GM19463 (cell line): ENCODE data around the gene JTB.
A peak's percentile ranks its signal among the peaks of the same experiment; 100 is the strongest.
"Not testable (repeated sequence)": the region's sequence is repeated elsewhere in the genome, so short reads cannot be mapped to it uniquely, and the experiment has no call there.

Experiments
- ATAC-seq: cut with Tn5 transposase; IDR thresholded peaks from one replicate; pipeline ENCODE4 v1.9.1; 2021; ENCODE audit warnings: mild to moderate bottlenecking, moderate library complexity; ENCODE audit not compliant: unreplicated experiment

The JTB gene

GRCh38 chr1:153979091-153979490 is 1.6 kb upstream of the JTB start:
- ATAC-seq: not testable (repeated sequence)

- no peak for ATAC-seq
Measured at GRCh38 chr1:153978274-153978909, 918 bp upstream of the JTB start.

- no peak for ATAC-seq
Measured at GRCh38 chr1:153976819-153977249, 640 bp downstream of the JTB start.

- no peak for ATAC-seq
Measured at GRCh38 chr1:153973525-153973924, 3.9 kb downstream of the JTB start.

GRCh38 chr1:153973071-153973470 is 4.4 kb downstream of the JTB start:
- no peak for ATAC-seq

DNA sequence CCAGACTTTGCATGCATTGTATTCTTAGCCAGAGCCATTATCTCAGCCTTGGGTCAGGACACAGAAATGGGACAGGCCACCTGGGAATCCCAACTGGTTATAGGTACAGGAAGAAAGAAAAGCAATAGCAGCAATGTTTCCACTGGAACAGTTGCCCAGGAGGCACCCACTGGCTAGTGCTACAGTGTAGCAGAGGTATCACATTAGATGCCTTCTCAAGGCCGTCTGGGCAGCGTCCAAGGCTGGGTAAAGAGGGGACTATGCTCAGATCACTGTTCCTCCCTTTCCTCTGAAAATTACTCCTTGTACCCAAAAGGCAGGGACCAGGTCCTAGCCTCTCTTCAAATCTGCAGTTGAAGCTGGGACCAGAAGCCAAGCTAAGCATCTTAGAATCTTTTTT is 7.1 kb downstream of the JTB start:
- no peak for ATAC-seq

- no peak for ATAC-seq
Measured at GRCh38 chr1:153968972-153969371, 8.5 kb downstream of the JTB start.

- ATAC-seq: no peak
Measured at GRCh38 chr1:153968408-153968807, 9.1 kb downstream of the JTB start.

GRCh38 chr1:153968000-153968363 is 9.5 kb downstream of the JTB start:
- ATAC-seq: no peak

GRCh38 chr1:153967107-153967999 is 10.1 kb downstream of the JTB start, which contains the start of gene CREB3L4:
Gene CREB3L4 (plus strand): TSS chr1:153967902. CDS start chr1:153968526, 624 bp downstream.
- ATAC-seq: peak; percentile 73

DNA sequence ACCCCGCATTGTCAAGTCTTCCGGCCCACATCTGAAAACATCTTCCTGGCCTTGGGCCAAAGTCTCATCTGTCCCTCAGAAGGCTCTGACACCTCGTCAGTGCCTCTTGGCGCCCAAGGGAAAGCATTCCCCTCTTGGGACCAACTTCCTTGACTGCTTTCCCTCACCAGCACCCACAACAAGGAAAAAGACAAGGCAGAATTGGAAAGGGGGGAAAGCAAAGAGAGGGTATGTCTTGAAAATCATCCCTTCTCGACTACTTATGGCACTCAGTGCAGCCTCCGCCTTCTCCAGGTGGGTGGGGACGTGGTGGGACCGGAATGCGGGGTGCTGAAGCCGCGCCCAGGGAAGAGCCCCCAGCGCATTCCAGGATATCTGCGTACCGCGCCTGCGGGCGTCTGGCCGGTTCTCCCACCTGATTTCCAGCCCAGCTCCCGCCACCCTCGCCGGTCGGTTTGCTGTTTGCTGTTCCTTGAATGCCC is 13.6 kb downstream of the JTB start:
- no peak for ATAC-seq

DNA sequence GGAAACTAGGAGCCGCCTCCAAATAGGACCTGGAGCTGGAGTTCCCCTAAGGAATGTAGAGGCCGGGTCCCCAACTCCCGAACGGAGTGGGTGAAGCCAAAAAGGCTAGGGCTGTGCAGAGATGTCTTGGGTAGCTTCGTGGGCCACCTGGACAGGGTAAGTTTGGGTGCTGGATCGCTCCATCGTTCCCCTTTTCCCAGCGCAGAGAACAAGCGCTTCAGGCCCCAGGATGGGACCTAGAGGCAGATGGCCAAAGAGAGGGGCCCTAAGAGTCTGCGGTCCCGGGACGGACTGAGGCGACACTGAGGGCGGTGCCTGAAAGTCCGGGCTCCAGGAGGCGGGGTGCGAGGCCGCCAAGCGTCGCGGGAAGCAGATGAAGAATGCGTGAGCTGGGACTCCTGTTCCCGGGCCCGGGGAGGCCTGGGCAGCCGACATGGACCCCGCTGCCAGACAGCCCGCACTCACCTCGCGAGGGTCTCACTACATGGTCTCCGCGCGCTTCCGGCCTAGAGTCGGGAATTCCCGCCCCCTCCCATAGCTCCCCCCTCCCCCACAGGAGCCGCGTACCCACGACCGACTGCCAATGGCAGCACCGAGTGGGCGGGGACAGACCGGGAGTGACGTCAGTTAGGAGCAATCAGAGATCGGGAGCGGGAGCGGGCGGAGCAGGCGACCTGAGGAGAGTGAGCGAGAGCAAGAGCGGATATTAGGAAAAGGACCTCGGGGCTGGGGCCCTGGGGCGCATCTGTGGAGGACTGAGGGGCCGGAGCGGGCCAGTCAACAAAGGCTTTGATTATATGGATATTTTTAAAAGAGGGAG is 14.2 kb downstream of the JTB start, which contains the start of gene SLC39A1:
Gene SLC39A1, minus strand, starts transcription at position 508 of the 820 bp plus-strand sequence. CDS start 822 bp downstream, outside the sequence.
- ATAC-seq: peak; percentile 45

- no peak for ATAC-seq
Measured at GRCh38 chr1:153962088-153963029, 15.1 kb downstream of the JTB start.

DNA sequence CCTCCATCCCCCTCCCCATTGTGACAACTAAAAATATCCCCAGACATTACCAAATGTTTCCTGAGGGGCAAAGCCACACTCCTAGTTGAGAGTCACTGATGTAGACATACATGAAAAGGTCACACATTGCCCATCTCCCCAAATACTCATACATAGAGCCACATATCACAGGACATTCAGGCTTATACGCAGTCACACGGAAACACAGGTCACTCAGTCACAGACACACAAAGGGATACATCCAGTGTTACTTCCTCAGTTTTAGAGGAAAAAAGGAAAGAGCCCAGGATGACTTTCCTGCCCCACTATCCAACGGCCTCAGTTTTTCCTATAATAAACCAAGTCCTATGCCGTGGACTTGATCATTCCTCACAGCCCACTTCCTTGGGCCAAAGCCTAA is 16.1 kb downstream of the JTB start:
- no peak for ATAC-seq

DNA sequence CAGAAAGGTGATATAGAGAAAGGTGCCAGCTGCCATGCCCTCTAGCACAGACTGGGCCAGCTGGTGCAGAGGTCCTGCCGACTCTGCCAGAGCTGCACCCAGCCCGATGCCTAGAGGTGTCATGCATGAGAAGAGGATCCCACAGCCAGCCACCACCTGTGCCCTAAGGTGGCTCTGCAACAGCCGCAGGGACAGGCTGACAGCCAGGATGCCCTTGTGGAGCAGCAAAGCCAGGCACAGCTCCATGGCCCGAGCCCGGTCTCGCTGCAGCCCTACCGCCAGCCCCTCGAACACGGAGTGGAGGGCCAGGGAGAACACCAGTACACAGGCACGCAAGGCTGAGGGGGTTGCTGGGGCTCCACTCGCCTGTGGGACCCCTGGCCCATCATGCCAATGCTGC is 17.3 kb downstream of the JTB start:
- no peak for ATAC-seq

GRCh38 chr1:153959454-153959853 is 18.0 kb downstream of the JTB start:
- ATAC-seq: no peak

DNA sequence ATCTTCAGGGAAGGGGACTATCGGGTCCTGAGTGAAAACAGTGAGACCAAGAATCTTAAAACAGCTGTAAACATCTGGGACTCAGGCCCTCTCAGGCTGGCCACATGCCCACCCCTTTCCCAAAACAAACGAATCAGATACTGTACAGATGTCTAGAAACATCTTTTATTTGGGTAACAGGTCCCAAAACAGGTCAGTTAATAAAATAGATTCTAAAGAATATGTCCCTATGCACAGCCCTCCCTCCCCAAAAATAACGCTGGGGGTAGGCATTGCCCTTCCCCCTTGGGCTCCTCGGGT is 18.6 kb downstream of the JTB start:
- ATAC-seq: no peak

- ATAC-seq: peak; percentile 75
Measured at GRCh38 chr1:153958111-153958960, 19.1 kb downstream of the JTB start, which contains the start of gene CRTC2. Gene CRTC2 (minus strand): TSS chr1:153958612. CDS start chr1:153958497, 115 bp downstream.

- peak; percentile 17 for ATAC-seq
Measured at GRCh38 chr1:153957744-153958110, 19.7 kb downstream of the JTB start.
